ENCODE data around the gene C1QL1. TPM values are rescaled to one million over a fixed set of nuclear protein-coding genes. Genes with fewer than 3 reads are reported as not detected.
A peak's percentile ranks its signal among the peaks of the same experiment; 100 is the strongest.

Gene C1QL1
- total RNA-seq, 1 experiment from 2014 or later: 1.3 TPM

DNA sequence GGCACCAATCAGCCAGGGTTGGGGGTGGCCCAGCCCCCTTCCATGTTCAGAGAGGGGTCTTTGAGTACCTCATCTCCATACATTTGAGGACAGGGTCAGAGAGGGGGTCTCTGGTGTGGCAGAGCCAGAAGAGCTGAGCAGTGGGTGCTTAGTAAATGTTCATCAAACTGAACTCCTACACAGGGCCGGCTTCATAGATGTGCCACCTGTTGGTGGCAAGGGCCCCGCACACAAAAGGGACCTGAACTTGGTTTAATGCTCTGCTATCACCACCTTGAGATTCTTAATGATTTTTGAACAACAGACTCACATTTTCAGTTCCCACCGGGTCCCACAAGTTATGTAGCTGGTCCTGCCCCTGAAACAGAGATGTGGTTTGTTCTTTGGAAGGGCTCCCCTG is 9.0 kb upstream of the C1QL1 start:
- no peak overlapping the region for H3K27ac ChIP-seq
- intact Hi-C loops (cut with micrococcal nuclease; ENCODE audit: unreplicated experiment): no loop called here

DNA sequence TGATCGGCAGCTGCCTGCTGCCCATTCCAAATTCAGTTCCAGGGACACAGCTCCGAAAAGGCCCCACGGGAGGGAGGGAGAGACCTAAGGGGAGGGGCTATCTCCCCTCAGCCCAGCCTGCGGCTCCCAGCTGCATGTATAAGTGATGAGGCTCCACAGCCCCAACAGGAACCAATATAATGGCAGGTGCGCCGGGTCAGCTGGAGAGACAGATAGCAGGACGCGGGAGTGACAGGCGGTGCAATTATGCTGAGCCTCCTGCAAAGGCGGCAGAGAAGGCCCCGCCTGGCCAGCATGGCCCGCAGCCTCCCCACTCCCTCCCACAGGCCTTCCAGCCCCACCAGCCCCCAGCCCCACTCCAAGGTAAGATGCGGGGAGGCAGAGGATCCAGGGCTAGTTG is 8.1 kb upstream of the C1QL1 start:
- no TSS peak for BruUV-seq (replicated peaks)
- TF ChIP-seq, protein P1, sequence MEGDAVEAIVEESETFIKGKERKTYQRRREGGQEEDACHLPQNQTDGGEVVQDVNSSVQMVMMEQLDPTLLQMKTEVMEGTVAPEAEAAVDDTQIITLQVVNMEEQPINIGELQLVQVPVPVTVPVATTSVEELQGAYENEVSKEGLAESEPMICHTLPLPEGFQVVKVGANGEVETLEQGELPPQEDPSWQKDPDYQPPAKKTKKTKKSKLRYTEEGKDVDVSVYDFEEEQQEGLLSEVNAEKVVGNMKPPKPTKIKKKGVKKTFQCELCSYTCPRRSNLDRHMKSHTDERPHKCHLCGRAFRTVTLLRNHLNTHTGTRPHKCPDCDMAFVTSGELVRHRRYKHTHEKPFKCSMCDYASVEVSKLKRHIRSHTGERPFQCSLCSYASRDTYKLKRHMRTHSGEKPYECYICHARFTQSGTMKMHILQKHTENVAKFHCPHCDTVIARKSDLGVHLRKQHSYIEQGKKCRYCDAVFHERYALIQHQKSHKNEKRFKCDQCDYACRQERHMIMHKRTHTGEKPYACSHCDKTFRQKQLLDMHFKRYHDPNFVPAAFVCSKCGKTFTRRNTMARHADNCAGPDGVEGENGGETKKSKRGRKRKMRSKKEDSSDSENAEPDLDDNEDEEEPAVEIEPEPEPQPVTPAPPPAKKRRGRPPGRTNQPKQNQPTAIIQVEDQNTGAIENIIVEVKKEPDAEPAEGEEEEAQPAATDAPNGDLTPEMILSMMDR (conservative IDR thresholded peaks at IDR 0.05): no peak
- no peak for TF ChIP-seq EZH2 (IDR thresholded peaks at IDR 0.05; ENCODE audit: low read depth)
- no peaks in the 10 kb centered on the region for H4K20me1 ChIP-seq (ENCODE audit: insufficient read depth)
- peaks cover 12% of the 10 kb centered on the region for H3F3A ChIP-seq (ENCODE audit: insufficient read depth, low read depth)
- H3K9me3 ChIP-seq (ENCODE audit: insufficient read depth, low read depth): no peaks in the 10 kb centered on the region
- DNase-seq: no peak
- H3K36me3 ChIP-seq (ENCODE audit: low read depth): no peaks in the 10 kb centered on the region
- intact Hi-C loops (cut with micrococcal nuclease; ENCODE audit: unreplicated experiment): no loop called here
- no peak overlapping the region for H3K4me3 ChIP-seq
- H2AFZ ChIP-seq: no peak overlapping the region
- H3K4me1 ChIP-seq (replicated peaks; ENCODE audit: insufficient read depth): peaks cover 15% of the 10 kb centered on the region
- H3K27ac ChIP-seq: no peak overlapping the region
- ChIA-PET POLR2A (ENCODE audit: unreplicated experiment) (no interaction called here), CTCF (no interaction called here)
- no peaks in the 10 kb centered on the region for H3K9me2 ChIP-seq (ENCODE audit: insufficient read depth)
- H3K79me2 ChIP-seq (ENCODE audit: low read depth): no peaks in the 10 kb centered on the region
- H3K27me3 ChIP-seq (ENCODE audit: insufficient read depth, low read depth): no peaks in the 10 kb centered on the region
- no peak overlapping the region for H3K4me2 ChIP-seq

More for the DNA sequence above, 9.0 kb upstream of the C1QL1 start:
- Histone ChIP-seq H3K27me3 (ENCODE audit: insufficient read depth, low read depth) (no peaks in the 10 kb centered on the region), H2AFZ (no peak overlapping the region), H3K9me3 (ENCODE audit: insufficient read depth, low read depth) (no peaks in the 10 kb centered on the region), H3K4me3 (no peak overlapping the region), H3K79me2 (ENCODE audit: low read depth) (no peaks in the 10 kb centered on the region), H3K4me1 (replicated peaks; ENCODE audit: insufficient read depth) (peaks cover 18% of the 10 kb centered on the region), H3K4me2 (no peak overlapping the region), H3K36me3 (ENCODE audit: low read depth) (no peaks in the 10 kb centered on the region), H3K9me2 (ENCODE audit: insufficient read depth) (no peaks in the 10 kb centered on the region), H4K20me1 (ENCODE audit: insufficient read depth) (no peaks in the 10 kb centered on the region), H3F3A (ENCODE audit: insufficient read depth, low read depth) (peaks cover 16% of the 10 kb centered on the region)
- ChIA-PET CTCF (no interaction called here), POLR2A (ENCODE audit: unreplicated experiment) (no interaction called here)
- no peak for DNase-seq
- TF ChIP-seq, protein P1 (conservative IDR thresholded peaks at IDR 0.05): 0 out of 2 replicates have a peak, but pooled peaks have one; percentile 24
- no peak for TF ChIP-seq EZH2 (IDR thresholded peaks at IDR 0.05; ENCODE audit: low read depth)
- BruUV-seq (replicated peaks): no TSS peak

DNA sequence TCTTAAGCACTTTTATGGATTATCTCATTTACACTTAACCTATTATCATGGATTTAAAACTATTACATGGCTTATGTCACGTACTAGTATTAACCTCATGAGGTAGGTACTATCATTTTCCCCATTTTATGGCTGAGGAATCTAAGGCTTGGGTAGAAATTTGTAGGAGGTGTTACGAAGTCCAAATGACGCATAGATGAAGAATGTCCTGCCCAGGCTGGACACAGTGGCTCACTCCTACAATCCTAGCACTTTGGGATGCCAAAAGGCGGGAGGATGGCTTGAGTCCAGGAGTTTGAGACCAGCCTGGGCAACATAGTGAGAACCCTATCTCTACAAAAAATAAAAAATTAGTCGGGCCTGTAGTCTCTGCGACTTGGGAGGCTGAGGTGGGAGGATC is 4.8 kb upstream of the C1QL1 start:
- DNase-seq: peak; percentile 23 to 40
- 0 out of 2 replicates have a peak, but pooled peaks cover 6% of the 10 kb centered on the region for H3K27me3 ChIP-seq (ENCODE audit: insufficient read depth, low read depth)
- ChIA-PET CTCF (no interaction called here), POLR2A (ENCODE audit: unreplicated experiment) (no interaction called here)
- H3K9me2 ChIP-seq (ENCODE audit: insufficient read depth): no peaks in the 10 kb centered on the region
- peaks cover 3% of the 10 kb centered on the region; the same call in 1 of the 2 replicates for H3F3A ChIP-seq (ENCODE audit: insufficient read depth, low read depth)
- no peak overlapping the region for H3K4me2 ChIP-seq
- no peaks in the 10 kb centered on the region for H3K36me3 ChIP-seq (ENCODE audit: low read depth)
- no TSS peak for BruUV-seq (replicated peaks)
- H3K4me1 ChIP-seq (replicated peaks; ENCODE audit: insufficient read depth): no peaks in the 10 kb centered on the region
- no peaks in the 10 kb centered on the region for H4K20me1 ChIP-seq (ENCODE audit: insufficient read depth)
- no peak overlapping the region for H2AFZ ChIP-seq
- TF ChIP-seq EZH2 (IDR thresholded peaks at IDR 0.05; ENCODE audit: low read depth): no peak
- TF ChIP-seq, protein P1 (conservative IDR thresholded peaks at IDR 0.05): no peak
- intact Hi-C loops (cut with micrococcal nuclease; ENCODE audit: unreplicated experiment): no loop called here
- no peaks in the 10 kb centered on the region for H3K79me2 ChIP-seq (ENCODE audit: low read depth)
- H3K9me3 ChIP-seq (ENCODE audit: insufficient read depth, low read depth): no peaks in the 10 kb centered on the region
- H3K27ac ChIP-seq: no peak overlapping the region
- no peak overlapping the region for H3K4me3 ChIP-seq

Data from PC-9 (cell line).